ENCODE results near the gene SARS1. TPM values are rescaled to one million over a fixed set of nuclear protein-coding genes. Genes with fewer than 3 reads are reported as not detected.

The SARS1 gene
- total RNA-seq, 4 donors from 2014 or later, result 109 to 151 (median 132) TPM

GRCh38 chr1:109186733-109187086 is 27.0 kb upstream of the SARS1 start:
- DNase-seq (ENCODE audit: low spot score), result no peak
- ATAC-seq (ENCODE audit: low FRiP score), result no peak
- no peak for TF ChIP-seq CTCF (IDR thresholded peaks at IDR 0.05)

GRCh38 chr1:109187127-109187526 is 26.6 kb upstream of the SARS1 start:
- TF ChIP-seq CTCF (IDR thresholded peaks at IDR 0.05), result no peak
- ATAC-seq (ENCODE audit: low FRiP score) (no peak), DNase-seq (ENCODE audit: low spot score) (no peak)

GRCh38 chr1:109188200-109188599 is 25.5 kb upstream of the SARS1 start:
- ATAC-seq (ENCODE audit: low FRiP score) (no peak), DNase-seq (ENCODE audit: low spot score) (no peak)
- no peak for TF ChIP-seq CTCF (IDR thresholded peaks at IDR 0.05)

GRCh38 chr1:109188781-109189180 is 24.9 kb upstream of the SARS1 start:
- DNase-seq (ENCODE audit: low spot score), result no peak
- ATAC-seq (ENCODE audit: low FRiP score), result no peak

GRCh38 chr1:109190189-109190588 is 23.5 kb upstream of the SARS1 start:
- no peak for TF ChIP-seq CTCF (IDR thresholded peaks at IDR 0.05)
- DNase-seq (ENCODE audit: low spot score), result no peak
- no peak for ATAC-seq (ENCODE audit: low FRiP score)

More at GRCh38 chr1:109188781-109189180, 24.9 kb upstream of the SARS1 start:
- no peak for TF ChIP-seq CTCF (IDR thresholded peaks at IDR 0.05)

- ATAC-seq (ENCODE audit: low FRiP score) (no peak), DNase-seq (ENCODE audit: low spot score) (no peak)
- TF ChIP-seq CTCF (IDR thresholded peaks at IDR 0.05), result no peak
Measured at GRCh38 chr1:109191377-109191776, 22.3 kb upstream of the SARS1 start.

GRCh38 chr1:109191891-109192290 is 21.8 kb upstream of the SARS1 start:
- no peak for TF ChIP-seq CTCF (IDR thresholded peaks at IDR 0.05)
- ATAC-seq (ENCODE audit: low FRiP score) (no peak), DNase-seq (ENCODE audit: low spot score) (no peak)
